Measurements from ENCODE around the gene UBAP2.

GRCh38 chr9:34098307-34098706 lies 49.6 kb upstream of the UBAP2 start:
- no peak for TF ChIP-seq POLR2A (IDR thresholded peaks at IDR 0.05)
- TF ChIP-seq CTCF (IDR thresholded peaks at IDR 0.05) = no peak
